Measurements from ENCODE around the gene SPTBN4. TPM values are rescaled to one million over a fixed set of nuclear protein-coding genes. Genes with fewer than 3 reads are reported as not detected.

The SPTBN4 gene
- total RNA-seq, 1 donor from 2014 or later = 0.17 TPM

DNA sequence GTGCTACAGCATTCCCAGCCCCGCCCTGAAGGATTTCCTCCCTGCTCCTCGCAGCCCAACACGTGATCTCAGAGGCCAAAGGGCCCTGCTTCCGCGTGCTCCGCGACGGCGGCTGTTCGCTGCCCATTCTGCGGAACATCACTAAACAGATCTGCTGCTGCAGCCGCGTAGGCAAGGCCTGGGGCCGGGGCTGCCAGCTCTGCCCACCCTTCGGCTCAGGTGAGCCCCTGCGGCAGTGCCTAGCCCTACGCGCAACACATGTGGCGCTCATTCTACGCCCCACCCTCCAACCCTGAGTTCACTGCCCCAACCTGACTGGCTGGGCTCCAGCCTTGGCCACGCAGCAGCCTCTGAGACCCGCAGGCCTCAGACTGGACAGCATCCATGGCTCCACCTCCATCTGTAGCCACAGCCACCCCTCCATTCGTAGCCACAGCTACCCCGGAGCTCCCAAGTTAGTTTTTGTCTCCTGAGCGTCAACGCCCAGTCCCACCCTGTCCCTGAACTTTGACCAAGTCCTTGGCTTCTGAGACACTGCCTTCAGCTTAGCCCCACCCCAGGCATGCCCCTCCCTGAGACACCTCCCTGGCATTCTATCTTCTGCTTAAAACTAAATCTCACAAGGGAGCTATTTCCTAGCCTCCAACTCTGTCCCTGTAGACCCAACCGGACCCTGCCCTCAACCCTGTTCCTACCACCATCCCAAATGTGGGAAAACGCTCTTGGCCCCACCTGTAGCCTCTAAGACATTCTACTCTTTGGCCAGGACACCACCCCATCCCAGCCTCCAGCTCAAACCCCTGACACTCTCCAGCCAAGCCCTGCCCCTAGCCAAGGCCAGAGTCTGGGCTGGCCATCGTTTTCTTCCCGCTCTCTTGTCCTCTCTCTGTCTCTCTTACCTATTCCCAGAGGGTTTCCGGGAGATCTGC is 140.8 kb downstream of the SPTBN4 start:
- no peak overlapping the region for H3K4me3 ChIP-seq (ENCODE audit: low read depth, low read length)
- no peak for DNase-seq (ENCODE audit: low read depth)
- TF ChIP-seq, protein P1, sequence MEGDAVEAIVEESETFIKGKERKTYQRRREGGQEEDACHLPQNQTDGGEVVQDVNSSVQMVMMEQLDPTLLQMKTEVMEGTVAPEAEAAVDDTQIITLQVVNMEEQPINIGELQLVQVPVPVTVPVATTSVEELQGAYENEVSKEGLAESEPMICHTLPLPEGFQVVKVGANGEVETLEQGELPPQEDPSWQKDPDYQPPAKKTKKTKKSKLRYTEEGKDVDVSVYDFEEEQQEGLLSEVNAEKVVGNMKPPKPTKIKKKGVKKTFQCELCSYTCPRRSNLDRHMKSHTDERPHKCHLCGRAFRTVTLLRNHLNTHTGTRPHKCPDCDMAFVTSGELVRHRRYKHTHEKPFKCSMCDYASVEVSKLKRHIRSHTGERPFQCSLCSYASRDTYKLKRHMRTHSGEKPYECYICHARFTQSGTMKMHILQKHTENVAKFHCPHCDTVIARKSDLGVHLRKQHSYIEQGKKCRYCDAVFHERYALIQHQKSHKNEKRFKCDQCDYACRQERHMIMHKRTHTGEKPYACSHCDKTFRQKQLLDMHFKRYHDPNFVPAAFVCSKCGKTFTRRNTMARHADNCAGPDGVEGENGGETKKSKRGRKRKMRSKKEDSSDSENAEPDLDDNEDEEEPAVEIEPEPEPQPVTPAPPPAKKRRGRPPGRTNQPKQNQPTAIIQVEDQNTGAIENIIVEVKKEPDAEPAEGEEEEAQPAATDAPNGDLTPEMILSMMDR (conservative IDR thresholded peaks at IDR 0.05; ENCODE audit: low read depth, low read length) = no peak

- TF ChIP-seq, protein P1 (conservative IDR thresholded peaks at IDR 0.05; ENCODE audit: low read depth, low read length) = no peak
- no peak overlapping the region for H3K4me3 ChIP-seq (ENCODE audit: low read depth, low read length)
- DNase-seq (ENCODE audit: low read depth) = no peak
Measured at GRCh38 chr19:40608240-40608621, 141.4 kb downstream of the SPTBN4 start.

GRCh38 chr19:40608957-40609356 is 142.2 kb downstream of the SPTBN4 start:
- TF ChIP-seq, protein P1 (conservative IDR thresholded peaks at IDR 0.05; ENCODE audit: low read depth, low read length) = no peak
- DNase-seq (ENCODE audit: low read depth) = no peak
- peak overlapping the region; percentile 63 for H3K4me3 ChIP-seq (ENCODE audit: low read depth, low read length)

GRCh38 chr19:40609561-40610395 is 143.0 kb downstream of the SPTBN4 start:
- TF ChIP-seq, protein P1 (conservative IDR thresholded peaks at IDR 0.05; ENCODE audit: low read depth, low read length) = no peak
- DNase-seq (ENCODE audit: low read depth) = no peak

DNA sequence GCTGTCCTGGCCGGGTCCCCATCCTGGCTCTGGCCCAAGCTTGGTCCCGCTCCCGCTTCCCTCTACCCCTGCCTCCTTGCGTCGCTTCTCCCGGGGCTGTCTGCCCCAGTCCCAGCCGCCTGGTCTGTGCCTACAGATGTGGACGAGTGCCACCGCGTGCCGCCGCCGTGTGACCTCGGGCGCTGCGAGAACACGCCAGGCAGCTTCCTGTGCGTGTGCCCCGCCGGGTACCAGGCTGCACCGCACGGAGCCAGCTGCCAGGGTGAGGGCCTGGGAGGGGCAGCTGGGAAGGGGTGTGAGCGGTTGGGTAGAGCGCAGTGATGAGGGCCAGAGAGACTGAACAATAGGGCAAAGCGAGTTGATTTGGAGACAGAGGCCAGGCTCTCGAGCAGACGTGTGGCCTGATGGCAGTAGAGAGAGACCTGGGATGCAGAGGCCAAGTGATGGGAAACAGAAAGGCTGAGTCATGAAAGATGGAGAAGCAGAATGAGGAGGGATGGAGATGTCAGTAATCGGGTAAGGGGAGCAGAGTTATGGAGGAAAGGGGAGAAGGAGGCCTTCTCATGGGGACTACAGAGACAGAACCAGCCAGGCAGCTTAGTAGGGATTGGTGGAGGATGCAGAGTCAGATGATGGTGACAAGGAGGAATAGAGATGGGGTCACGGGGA is 143.7 kb downstream of the SPTBN4 start:
- DNase-seq (ENCODE audit: low read depth) = no peak
- TF ChIP-seq, protein P1 (conservative IDR thresholded peaks at IDR 0.05; ENCODE audit: low read depth, low read length) = no peak

More at GRCh38 chr19:40609561-40610395, 143.0 kb downstream of the SPTBN4 start:
- H3K4me3 ChIP-seq (ENCODE audit: low read depth, low read length) = peak overlapping the region; percentile 63

DNA sequence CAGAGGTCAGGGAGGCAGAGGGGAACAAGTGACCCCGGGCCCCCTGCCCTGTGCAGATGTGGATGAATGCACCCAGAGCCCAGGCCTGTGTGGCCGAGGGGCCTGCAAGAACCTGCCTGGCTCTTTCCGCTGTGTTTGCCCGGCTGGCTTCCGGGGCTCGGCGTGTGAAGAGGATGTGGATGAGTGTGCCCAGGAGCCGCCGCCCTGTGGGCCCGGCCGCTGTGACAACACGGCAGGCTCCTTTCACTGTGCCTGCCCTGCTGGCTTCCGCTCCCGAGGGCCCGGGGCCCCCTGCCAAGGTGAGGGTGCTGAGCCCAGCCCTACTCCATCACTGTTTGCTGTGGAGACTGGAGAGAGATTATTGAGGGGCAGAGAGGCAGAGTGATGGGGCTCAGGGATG is 144.3 kb downstream of the SPTBN4 start:
- TF ChIP-seq, protein P1 (conservative IDR thresholded peaks at IDR 0.05; ENCODE audit: low read depth, low read length) = no peak
- DNase-seq (ENCODE audit: low read depth) = no peak
- no peak overlapping the region for H3K4me3 ChIP-seq (ENCODE audit: low read depth, low read length)

More for the DNA sequence above, 143.7 kb downstream of the SPTBN4 start:
- peak overlapping the region; percentile 34 for H3K4me3 ChIP-seq (ENCODE audit: low read depth, low read length)

Data from epithelial cell of proximal tubule (primary cell).